Measurements from ENCODE around the gene GFAP.

GRCh38 chr17:44924107-44924544, 8.8 kb upstream of the GFAP start:
- TF ChIP-seq, protein P1, sequence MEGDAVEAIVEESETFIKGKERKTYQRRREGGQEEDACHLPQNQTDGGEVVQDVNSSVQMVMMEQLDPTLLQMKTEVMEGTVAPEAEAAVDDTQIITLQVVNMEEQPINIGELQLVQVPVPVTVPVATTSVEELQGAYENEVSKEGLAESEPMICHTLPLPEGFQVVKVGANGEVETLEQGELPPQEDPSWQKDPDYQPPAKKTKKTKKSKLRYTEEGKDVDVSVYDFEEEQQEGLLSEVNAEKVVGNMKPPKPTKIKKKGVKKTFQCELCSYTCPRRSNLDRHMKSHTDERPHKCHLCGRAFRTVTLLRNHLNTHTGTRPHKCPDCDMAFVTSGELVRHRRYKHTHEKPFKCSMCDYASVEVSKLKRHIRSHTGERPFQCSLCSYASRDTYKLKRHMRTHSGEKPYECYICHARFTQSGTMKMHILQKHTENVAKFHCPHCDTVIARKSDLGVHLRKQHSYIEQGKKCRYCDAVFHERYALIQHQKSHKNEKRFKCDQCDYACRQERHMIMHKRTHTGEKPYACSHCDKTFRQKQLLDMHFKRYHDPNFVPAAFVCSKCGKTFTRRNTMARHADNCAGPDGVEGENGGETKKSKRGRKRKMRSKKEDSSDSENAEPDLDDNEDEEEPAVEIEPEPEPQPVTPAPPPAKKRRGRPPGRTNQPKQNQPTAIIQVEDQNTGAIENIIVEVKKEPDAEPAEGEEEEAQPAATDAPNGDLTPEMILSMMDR (IDR thresholded peaks at IDR 0.05; ENCODE audit: insufficient read depth, low read depth, low read length) = no peak
- TF ChIP-seq EZH2 (IDR thresholded peaks at IDR 0.05; ENCODE audit: insufficient read depth, low read length) = no peak

Data from astrocyte (in vitro differentiated cells and primary cell).